Mesodermal cell (in vitro differentiated cells): Measurements from ENCODE around the gene STAT2.
A peak's percentile ranks its signal among the peaks of the same experiment; 100 is the strongest.
"Not testable (repeated sequence)": the region's sequence is repeated elsewhere in the genome, so short reads cannot be mapped to it uniquely, and the experiment has no call there.

Experiments used
- H3K27ac ChIP-seq: 2 replicates; pipeline ENCODE4 v1.7.0; 2013; ENCODE audit warnings: mild to moderate bottlenecking, low read depth, low read length, moderate library complexity; ENCODE audit not compliant: severe bottlenecking
- H3K36me3 ChIP-seq: 2 replicates; pipeline ENCODE4 v1.7.1; 2013; ENCODE audit warnings: mild to moderate bottlenecking, low read length, moderate library complexity; ENCODE audit not compliant: control insufficient read depth, insufficient read depth
- H3K4me1 ChIP-seq: one replicate; pipeline ENCODE4 v1.7.1; 2013; ENCODE audit warnings: mild to moderate bottlenecking, low read length; ENCODE audit not compliant: insufficient read depth, control insufficient read depth, poor library complexity, severe bottlenecking
- H3K4me3 ChIP-seq: 2 replicates; pipeline ENCODE4 v1.7.0; 2013; ENCODE audit warnings: low read length, control low read depth, mild to moderate bottlenecking; ENCODE audit not compliant: insufficient read depth, poor library complexity, severe bottlenecking; ENCODE audit errors: extremely low read depth
- H3K9me3 ChIP-seq: 2 replicates; pipeline ENCODE4 v1.7.1; 2013; ENCODE audit warnings: mild to moderate bottlenecking, low read length, moderate library complexity; ENCODE audit not compliant: control insufficient read depth
- WGBS, 2 experiments: methylation state at CpG; one replicate each; pipeline ENCODE4 v1.1.5; 2013; ENCODE audit warnings: missing lambda C conversion rate in 2 of 2; ENCODE audit not compliant: insufficient coverage in 2 of 2; 5-methylcytosine and 5-hydroxymethylcytosine counted together

The STAT2 gene

GRCh38 chr12:56326533-56326932 lies 33.4 kb downstream of the STAT2 start:
- no peaks in the 10 kb centered on the region for H3K4me1 ChIP-seq
- H3K4me3 ChIP-seq = no peak overlapping the region
- peaks cover 50% of the 10 kb centered on the region for H3K36me3 ChIP-seq
- H3K27ac ChIP-seq = no peak overlapping the region
- 95 to 97% methylated on average over 6 of the region's 6 CpGs for WGBS, 2 experiments
- H3K9me3 ChIP-seq = no peaks in the 10 kb centered on the region

DNA sequence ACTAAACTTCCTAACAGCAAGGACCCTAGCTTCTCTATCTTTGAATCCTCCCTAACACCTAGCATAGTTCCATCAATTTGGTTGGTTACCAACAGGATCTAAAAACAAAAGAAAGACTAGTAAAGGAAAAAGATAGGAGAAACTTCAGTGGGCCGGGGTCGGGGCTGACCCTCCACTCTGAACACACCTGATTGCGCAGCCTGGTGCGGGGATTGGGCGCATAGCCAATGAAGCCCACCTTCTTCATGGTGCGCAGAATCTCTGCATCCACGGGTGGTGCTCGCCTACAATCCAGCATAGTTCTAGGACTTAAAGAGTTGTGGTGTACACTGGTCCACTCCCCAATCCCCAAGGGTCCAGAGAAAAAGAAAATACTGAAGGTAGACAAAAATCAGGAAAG lies 33.8 kb downstream of the STAT2 start:
- WGBS, 2 experiments = 87 to 91% methylated on average over 6 to 8 of the region's 8 CpGs
- Histone ChIP-seq H3K9me3 (no peaks in the 10 kb centered on the region), H3K4me3 (no peak overlapping the region), H3K36me3 (peaks cover 50% of the 10 kb centered on the region), H3K27ac (no peak overlapping the region), H3K4me1 (no peaks in the 10 kb centered on the region)

- WGBS, 2 experiments = 92 to 100% methylated on average over 3 to 6 of the region's 6 CpGs
- no peaks in the 10 kb centered on the region for H3K4me1 ChIP-seq
- peaks cover 57% of the 10 kb centered on the region for H3K36me3 ChIP-seq
Measured at GRCh38 chr12:56324206-56324605, 35.7 kb downstream of the STAT2 start.

DNA sequence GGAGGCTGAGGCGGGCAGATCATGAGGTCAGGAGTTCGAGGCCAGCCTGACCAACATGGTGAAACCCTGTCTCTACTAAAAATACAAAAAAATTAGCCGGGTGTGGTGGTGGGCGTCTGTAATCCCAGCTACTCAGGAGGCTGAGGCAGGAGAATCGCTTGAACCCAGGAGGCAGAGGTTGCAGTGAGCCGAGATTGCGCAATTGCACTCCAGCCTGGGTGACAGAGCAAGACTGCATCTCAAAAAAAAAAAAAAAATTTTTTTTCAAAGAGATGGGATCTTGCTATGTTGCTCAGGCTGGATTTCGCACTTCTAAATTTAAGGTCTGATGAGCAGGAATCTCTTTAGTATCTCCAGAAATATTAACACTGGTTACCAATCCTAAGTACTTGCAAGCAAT lies 38.3 kb downstream of the STAT2 start:
- H3K9me3 ChIP-seq, H3K27ac ChIP-seq, H3K4me3 ChIP-seq, H3K4me1 ChIP-seq: not testable (repeated sequence)
- 95 to 100% methylated on average over 2 to 7 of the region's 8 CpGs for WGBS, 2 experiments
- H3K36me3 ChIP-seq = peaks cover 54% of the 10 kb centered on the region

More at GRCh38 chr12:56324206-56324605, 35.7 kb downstream of the STAT2 start:
- H3K27ac ChIP-seq = no peak overlapping the region
- H3K9me3 ChIP-seq = no peaks in the 10 kb centered on the region
- no peak overlapping the region for H3K4me3 ChIP-seq

DNA sequence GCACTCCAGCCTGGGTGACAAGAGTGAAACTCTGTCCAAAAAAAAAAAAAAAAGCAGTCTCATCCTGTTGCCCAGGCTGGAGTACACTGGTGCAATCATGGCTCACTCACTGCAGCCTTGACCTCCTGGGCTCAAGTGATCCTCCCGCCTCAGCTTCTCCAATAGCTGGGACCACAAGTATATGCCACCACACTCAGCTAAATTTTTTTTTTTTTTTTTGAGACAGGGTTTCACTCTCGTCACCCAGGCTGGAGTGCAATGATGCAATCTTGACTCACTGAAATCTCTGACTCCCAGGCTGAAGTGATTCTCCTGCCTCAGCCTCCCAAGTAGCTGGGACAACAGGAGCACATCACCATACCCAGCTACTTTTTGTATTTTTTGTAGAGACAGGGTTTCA lies 38.9 kb downstream of the STAT2 start:
- Histone ChIP-seq H3K9me3 (no peaks in the 10 kb centered on the region), H3K27ac (no peak overlapping the region), H3K36me3 (peaks cover 53% of the 10 kb centered on the region), H3K4me1 (peaks cover 5% of the 10 kb centered on the region), H3K4me3 (no peak overlapping the region)
- WGBS, 2 experiments = 69 to 89% methylated on average over 1 to 2 of the region's 2 CpGs

- Histone ChIP-seq H3K36me3 (peaks cover 41% of the 10 kb centered on the region), H3K4me1 (peaks cover 11% of the 10 kb centered on the region), H3K9me3 (no peaks in the 10 kb centered on the region), H3K4me3 (no peak overlapping the region), H3K27ac (no peak overlapping the region)
- WGBS, 2 experiments = 50 to 92% methylated on average over 2 to 3 of the region's 3 CpGs
Measured at GRCh38 chr12:56317675-56318074, 42.2 kb downstream of the STAT2 start.

DNA sequence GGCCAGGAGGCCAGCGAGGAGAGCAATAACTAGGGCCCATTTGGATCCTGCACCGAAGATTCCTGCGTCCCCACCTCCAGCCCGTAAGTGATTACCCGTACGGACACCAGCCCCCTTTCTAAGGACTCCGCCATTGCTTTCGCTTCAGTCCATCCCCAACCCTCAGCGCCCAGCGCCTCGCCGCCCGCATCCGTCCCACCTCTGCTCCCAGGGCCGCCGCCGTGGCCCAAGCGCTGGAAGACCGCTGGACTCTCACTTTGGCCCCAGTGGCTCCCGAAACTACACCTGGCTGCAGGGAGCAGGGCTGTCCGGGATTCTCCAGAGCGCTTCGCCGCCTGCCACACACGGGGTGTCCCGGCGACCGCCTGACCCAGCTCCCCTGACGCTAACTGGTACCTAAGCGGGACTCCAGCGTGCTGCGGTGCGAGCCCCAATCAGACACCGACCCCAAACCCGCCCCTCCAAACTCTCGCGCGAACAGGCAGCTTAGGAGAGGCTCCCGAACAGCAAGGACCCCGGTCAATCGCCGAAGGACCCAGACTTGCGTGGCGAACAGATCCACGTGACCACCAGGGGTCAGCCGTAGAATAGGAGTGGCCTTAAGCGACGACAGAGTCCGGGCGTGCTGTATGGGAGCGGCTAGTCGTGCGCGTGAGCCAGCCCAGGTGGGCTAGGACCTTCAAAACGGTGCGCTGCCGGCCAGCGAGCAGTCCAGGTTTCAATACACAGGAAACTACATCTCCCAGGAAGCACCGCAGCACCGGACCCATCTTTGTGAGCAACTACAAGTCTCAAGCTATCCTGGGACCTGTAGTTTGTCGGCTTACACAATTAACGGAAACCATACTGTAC lies 44.1 kb downstream of the STAT2 start, which contains the start of gene CNPY2:
Gene CNPY2 (minus strand): TSS at position 367 of the 852 bp plus-strand sequence. CDS start 771 bp downstream, outside the sequence.
- Histone ChIP-seq H3K4me3 (peak within 1 kb of the TSS; percentile 85), H3K4me1 (peaks cover 11% of the 10 kb centered on the region), H3K36me3 (peaks cover 45% of the 10 kb centered on the region), H3K27ac (peak within 1 kb of the TSS; percentile 86), H3K9me3 (no peaks in the 10 kb centered on the region)
- 0% methylated on average over 61 of the region's 62 CpGs for whole genome bisulfite sequencing, 2 experiments

DNA sequence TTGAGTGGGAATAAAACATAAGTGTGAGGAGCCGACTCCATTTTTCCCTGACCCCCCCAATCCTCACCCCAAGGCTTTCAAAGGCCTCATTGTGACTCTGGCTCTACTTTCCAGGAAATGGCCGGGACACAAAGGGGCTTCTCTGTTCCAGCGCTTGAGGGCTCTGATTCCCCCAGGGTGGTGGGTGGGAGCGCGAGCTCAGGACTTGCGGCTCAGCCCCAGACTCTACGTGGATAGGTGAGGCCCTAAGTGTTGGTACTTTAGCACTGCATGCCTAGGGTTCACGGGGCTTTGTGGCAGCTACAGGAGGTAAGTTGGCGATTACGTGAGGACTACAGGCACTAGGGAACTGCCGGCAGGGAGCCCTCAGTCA lies 44.7 kb downstream of the STAT2 start:
- H3K4me3 ChIP-seq = peak overlapping the region; percentile 85
- peaks cover 11% of the 10 kb centered on the region for H3K4me1 ChIP-seq
- WGBS, 2 experiments = 0 to 1% methylated on average over 6 to 7 of the region's 11 CpGs
- H3K9me3 ChIP-seq = no peaks in the 10 kb centered on the region
- peak overlapping the region; percentile 86 for H3K27ac ChIP-seq
- H3K36me3 ChIP-seq = peaks cover 51% of the 10 kb centered on the region

GRCh38 chr12:56311003-56311402 lies 48.9 kb downstream of the STAT2 start:
- Histone ChIP-seq H3K9me3 (no peaks in the 10 kb centered on the region), H3K4me3 (no peak overlapping the region), H3K4me1 (peaks cover 7% of the 10 kb centered on the region), H3K27ac (no peak overlapping the region), H3K36me3 (peaks cover 71% of the 10 kb centered on the region)
- whole genome bisulfite sequencing, 2 experiments = 96 to 99% methylated on average over 12 of the region's 12 CpGs

DNA sequence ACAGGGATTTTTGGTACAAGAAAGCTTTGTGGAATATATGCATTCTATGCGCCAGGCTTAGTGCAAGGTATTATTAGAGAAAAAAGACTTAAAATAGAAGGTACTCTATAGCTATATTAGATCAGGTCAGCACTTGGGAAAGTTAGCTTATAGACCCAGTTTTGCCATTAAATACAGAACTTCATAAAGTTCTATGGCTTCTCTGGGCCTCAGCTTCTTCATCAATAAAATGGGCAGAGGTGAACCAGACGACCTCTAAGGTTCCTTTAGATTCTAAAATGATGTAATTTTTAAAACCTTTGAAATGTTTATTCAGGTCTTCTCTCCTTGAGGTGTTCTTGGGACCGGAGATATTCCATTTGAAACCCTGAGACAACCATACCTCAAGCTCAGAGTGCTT lies 51.2 kb downstream of the STAT2 start:
- WGBS, 2 experiments = 80 to 90% methylated on average over 1 to 2 of the region's 3 CpGs
- Histone ChIP-seq H3K4me3 (no peak overlapping the region), H3K4me1 (no peaks in the 10 kb centered on the region), H3K27ac (no peak overlapping the region), H3K9me3 (no peaks in the 10 kb centered on the region), H3K36me3 (peaks cover 78% of the 10 kb centered on the region)
